GM12891 (cell line): ENCODE data around the gene PSMD13.
"Not testable (repeated sequence)": the region's sequence is repeated elsewhere in the genome, so short reads cannot be mapped to it uniquely, and the experiment has no call there.

ENCODE experiments used
- PAX5 ChIP-seq: IDR thresholded peaks from 2 replicates; pipeline ENCODE4 v1.6.1; 2011; ENCODE audit warnings: low read length, moderate library complexity, mild to moderate bottlenecking; ENCODE audit not compliant: insufficient read depth, severe bottlenecking
- POLR2A ChIP-seq: IDR thresholded peaks from 2 replicates; pipeline ENCODE4 v1.6.1; 2011; ENCODE audit warnings: low read depth, low read length, control low read depth
- POLR2AphosphoS5 ChIP-seq: IDR thresholded peaks from 2 replicates; pipeline ENCODE4 v1.6.1; 2011; ENCODE audit warnings: low read depth, low read length, control low read depth
- POU2F2 ChIP-seq: IDR thresholded peaks from 2 replicates; pipeline ENCODE4 v1.6.1; 2011; ENCODE audit warnings: low read depth, mild to moderate bottlenecking, control low read depth, low read length, moderate library complexity
- SPI1 ChIP-seq: IDR thresholded peaks from 2 replicates; pipeline ENCODE4 v1.6.1; 2011; ENCODE audit warnings: low read depth, low read length, control low read depth
- TAF1 ChIP-seq: IDR thresholded peaks from 2 replicates; pipeline ENCODE4 v1.6.1; 2011; ENCODE audit warnings: low read depth, low read length, control low read depth

- TF ChIP-seq TAF1, POLR2AphosphoS5, POLR2A, SPI1, POU2F2, PAX5: not testable (repeated sequence)
Measured at GRCh38 chr11:238346-238745, 1.6 kb downstream of the PSMD13 start.
